HepG2 (cell line): ENCODE data around the gene WEE1. TPM values are rescaled to one million over a fixed set of nuclear protein-coding genes. Genes with fewer than 3 reads are reported as not detected.

ENCODE experiments used
- AGO1 ChIP-seq: fragments of 200-400 bp; formaldehyde crosslinking; IDR thresholded peaks from 2 replicates; pipeline ENCODE4 v1.6.1; 2017; ENCODE audit warnings: mild to moderate bottlenecking, low read depth, low read length, moderate library complexity; ENCODE audit not compliant: poor library complexity, severe bottlenecking
- BORCS8-MEF2B ChIP-seq: sonication (generic); formaldehyde crosslinking; IDR thresholded peaks from 2 replicates; pipeline ENCODE4 v1.8.0; 2022; ENCODE audit warnings: mild to moderate bottlenecking, missing genetic modification reagents
- CBX2 ChIP-seq, 2 experiments: fragments of 200-600 bp in 1 of 2; sonication (generic); formaldehyde crosslinking in 1 of 2; IDR thresholded peaks; 2 replicates each; pipeline versions ENCODE4 v1.7.0 to v1.8.1; 2018 to 2022; ENCODE audit warnings: low read depth in 2 of 2, low read length in 1 of 2, mild to moderate bottlenecking in 1 of 2, missing genetic modification reagents in 1 of 2
- ETV5 ChIP-seq: IDR thresholded peaks from 2 replicates; pipeline ENCODE4 v1.6.1; 2018; ENCODE audit warnings: missing biosample characterization, missing genetic modification reagents, inconsistent platforms, borderline replicate concordance
- HBP1 ChIP-seq: IDR thresholded peaks from 2 replicates; pipeline ENCODE4 v1.6.1; 2016; ENCODE audit warnings: low read depth, control low read depth
- HMG20A ChIP-seq: IDR thresholded peaks from 2 replicates; pipeline ENCODE4 v1.6.1; 2016; ENCODE audit warnings: borderline replicate concordance
- NCOA1 ChIP-seq: sonication (generic); formaldehyde crosslinking; IDR thresholded peaks from 2 replicates; pipeline ENCODE4 v1.9.0; 2021; ENCODE audit warnings: missing genetic modification reagents
- PHF5A ChIP-seq: IDR thresholded peaks from one replicate; pipeline ENCODE4 v1.6.1; 2018; ENCODE audit warnings: low read depth, missing genetic modification reagents; ENCODE audit not compliant: unreplicated experiment
- SIX4 ChIP-seq: sonication (generic); formaldehyde crosslinking; IDR thresholded peaks from 2 replicates; pipeline ENCODE4 v1.4.0; 2020; ENCODE audit warnings: missing genetic modification reagents
- SP140L ChIP-seq: sonication (generic); formaldehyde crosslinking; IDR thresholded peaks from 2 replicates; pipeline ENCODE4 v1.4.0; 2020; ENCODE audit warnings: missing genetic modification reagents, borderline replicate concordance
- ZBTB2 ChIP-seq: sonication (generic); formaldehyde crosslinking; IDR thresholded peaks from 2 replicates; pipeline ENCODE4 v1.8.0; 2022; ENCODE audit warnings: low read depth, missing genetic modification reagents
- ZBTB25 ChIP-seq: IDR thresholded peaks from 2 replicates; pipeline ENCODE4 v1.6.1; 2018; ENCODE audit warnings: missing genetic modification reagents
- ZIK1 ChIP-seq: sonication (generic); formaldehyde crosslinking; IDR thresholded peaks from 2 replicates; pipeline ENCODE4 v1.5.0; 2020; ENCODE audit warnings: mild to moderate bottlenecking, low read depth, missing genetic modification reagents, borderline replicate concordance
- ZNF317 ChIP-seq: sonication (generic); formaldehyde crosslinking; IDR thresholded peaks from 2 replicates; pipeline ENCODE4 v1.5.0; 2020; ENCODE audit warnings: mild to moderate bottlenecking, missing genetic modification reagents
- ZNF468 ChIP-seq: sonication (generic); formaldehyde crosslinking; IDR thresholded peaks from 2 replicates; pipeline ENCODE4 v1.8.0; 2022; ENCODE audit warnings: mild to moderate bottlenecking, moderate library complexity, missing genetic modification reagents
- ZSCAN21 ChIP-seq: sonication (generic); formaldehyde crosslinking; IDR thresholded peaks from 2 replicates; pipeline ENCODE4 v1.8.0; 2022; ENCODE audit warnings: mild to moderate bottlenecking, missing genetic modification reagents, moderate library complexity, borderline replicate concordance
- polyA plus RNA-seq, 8 experiments: library from polyadenylated mRNA; depleted of rRNA in 3 of 8; stranded (reverse) in 7 of 8; unstranded in 1 of 8; fragments of >200 nt; fragmentation: Illumina TruSeq in 4 of 8; extraction: Trizol in 4 of 8; gene quantifications; 2 replicates each; pipeline versions ENCODE4 v1.2.1 to v1.2.3, GENCODE V29; 2011 to 2016; ENCODE audit warnings: low read depth in 4 of 8, missing spikeins in 1 of 8, mixed read lengths in 1 of 8; ENCODE audit not compliant: insufficient read depth in 1 of 8
- total RNA-seq, 5 experiments: library from RNA; depleted of rRNA; stranded (reverse); fragments of >200 nt; fragmentation: Illumina TruSeq; extraction: Trizol; gene quantifications; 2 replicates each; pipeline ENCODE4 v1.2.3, GENCODE V29; 2016; ENCODE audit warnings: low read depth in 1 of 5
- TF ChIP-seq, protein P1 (sequence below): sonication (generic); formaldehyde crosslinking; IDR thresholded peaks from 2 replicates; pipeline ENCODE4 v1.4.0; 2020; ENCODE audit warnings: missing genetic modification reagents

Gene WEE1
- total and polyA plus RNA-seq, 2 of the 13 experiments (the other 11 are each of a cell fraction or from before 2014, with no cell fraction given) = 31.4 to 63.7 TPM

DNA sequence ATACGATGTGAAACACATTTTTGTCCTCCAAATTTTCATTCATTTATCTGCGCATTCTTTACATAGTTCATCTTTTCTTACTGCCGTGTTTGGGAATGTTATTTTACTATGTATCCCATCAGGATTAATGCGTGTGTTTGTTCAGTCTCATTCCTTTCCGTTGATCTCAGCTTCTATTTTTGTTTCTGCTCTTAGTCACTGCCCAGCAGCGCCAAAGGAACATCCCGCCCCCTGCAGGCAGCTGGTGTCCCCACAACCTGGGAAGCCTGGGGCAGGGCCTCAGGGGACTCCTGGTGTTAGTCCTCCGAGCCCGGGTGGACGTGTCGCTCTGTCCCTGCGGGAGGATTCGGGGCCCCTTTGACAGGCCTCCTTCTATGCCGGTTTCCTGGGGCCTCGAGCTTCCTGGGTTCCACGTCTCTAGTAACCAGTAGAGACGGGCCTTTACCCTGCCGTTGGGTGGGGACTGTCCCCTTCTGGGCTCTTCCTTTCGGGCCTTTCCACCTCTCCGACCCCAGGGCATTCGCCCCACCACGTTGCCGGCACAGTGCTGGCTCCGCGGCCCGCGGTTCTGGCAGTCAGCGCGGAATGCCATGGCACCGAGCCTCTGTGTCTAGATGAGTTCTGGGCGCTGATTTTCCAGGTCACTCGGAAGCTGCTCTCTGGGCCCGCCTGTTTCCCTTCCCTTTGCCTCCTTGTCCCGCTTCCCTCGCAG lies 39.8 kb downstream of the WEE1 start (continued):
- TF ChIP-seq ZBTB25 (CRISPR knock-in tag) = peak; percentile 84
- TF ChIP-seq AGO1 = no peak
- TF ChIP-seq, protein P1, sequence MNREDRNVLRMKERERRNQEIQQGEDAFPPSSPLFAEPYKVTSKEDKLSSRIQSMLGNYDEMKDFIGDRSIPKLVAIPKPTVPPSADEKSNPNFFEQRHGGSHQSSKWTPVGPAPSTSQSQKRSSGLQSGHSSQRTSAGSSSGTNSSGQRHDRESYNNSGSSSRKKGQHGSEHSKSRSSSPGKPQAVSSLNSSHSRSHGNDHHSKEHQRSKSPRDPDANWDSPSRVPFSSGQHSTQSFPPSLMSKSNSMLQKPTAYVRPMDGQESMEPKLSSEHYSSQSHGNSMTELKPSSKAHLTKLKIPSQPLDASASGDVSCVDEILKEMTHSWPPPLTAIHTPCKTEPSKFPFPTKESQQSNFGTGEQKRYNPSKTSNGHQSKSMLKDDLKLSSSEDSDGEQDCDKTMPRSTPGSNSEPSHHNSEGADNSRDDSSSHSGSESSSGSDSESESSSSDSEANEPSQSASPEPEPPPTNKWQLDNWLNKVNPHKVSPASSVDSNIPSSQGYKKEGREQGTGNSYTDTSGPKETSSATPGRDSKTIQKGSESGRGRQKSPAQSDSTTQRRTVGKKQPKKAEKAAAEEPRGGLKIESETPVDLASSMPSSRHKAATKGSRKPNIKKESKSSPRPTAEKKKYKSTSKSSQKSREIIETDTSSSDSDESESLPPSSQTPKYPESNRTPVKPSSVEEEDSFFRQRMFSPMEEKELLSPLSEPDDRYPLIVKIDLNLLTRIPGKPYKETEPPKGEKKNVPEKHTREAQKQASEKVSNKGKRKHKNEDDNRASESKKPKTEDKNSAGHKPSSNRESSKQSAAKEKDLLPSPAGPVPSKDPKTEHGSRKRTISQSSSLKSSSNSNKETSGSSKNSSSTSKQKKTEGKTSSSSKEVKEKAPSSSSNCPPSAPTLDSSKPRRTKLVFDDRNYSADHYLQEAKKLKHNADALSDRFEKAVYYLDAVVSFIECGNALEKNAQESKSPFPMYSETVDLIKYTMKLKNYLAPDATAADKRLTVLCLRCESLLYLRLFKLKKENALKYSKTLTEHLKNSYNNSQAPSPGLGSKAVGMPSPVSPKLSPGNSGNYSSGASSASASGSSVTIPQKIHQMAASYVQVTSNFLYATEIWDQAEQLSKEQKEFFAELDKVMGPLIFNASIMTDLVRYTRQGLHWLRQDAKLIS (CRISPR knock-in tag) = 0 out of 2 replicates have a peak, but pooled peaks have one; percentile 60
- no peak for TF ChIP-seq BORCS8-MEF2B
- peak; percentile 89 for TF ChIP-seq PHF5A (CRISPR knock-in tag)
- TF ChIP-seq SIX4 (CRISPR knock-in tag) = peak; percentile 39; the same call in 1 of the 2 replicates
- no peak for TF ChIP-seq CBX2 (IDR thresholded peaks at IDR 0.05; ENCODE audit: low read depth, low read length)
- no peak for TF ChIP-seq CBX2 (CRISPR knock-in tag; IDR thresholded peaks at IDR 0.05; ENCODE audit: low read depth)
- TF ChIP-seq HBP1 (CRISPR knock-in tag) = 0 out of 2 replicates have a peak, but pooled peaks have one; percentile 29
- no peak for TF ChIP-seq ZNF468 (CRISPR knock-in tag)
- peak; percentile 62; the same call in 1 of the 2 replicates for TF ChIP-seq ZSCAN21
- no peak; the same call in 1 of the 2 replicates for TF ChIP-seq ETV5 (CRISPR knock-in tag)
- TF ChIP-seq ZNF317 (CRISPR knock-in tag) = no peak
- peak; percentile 38; the same call in 1 of the 2 replicates for TF ChIP-seq HMG20A (CRISPR knock-in tag)
- TF ChIP-seq ZIK1 = peak; percentile 39; the same call in 1 of the 2 replicates
- TF ChIP-seq SP140L (CRISPR knock-in tag) = no peak
- no peak for TF ChIP-seq NCOA1 (CRISPR knock-in tag)
- no peak for TF ChIP-seq ZBTB2 (CRISPR knock-in tag)
